Measurements from ENCODE around the gene PSMD2. TPM values are rescaled to one million over a fixed set of nuclear protein-coding genes. Genes with fewer than 3 reads are reported as not detected.

The PSMD2 gene
- total RNA-seq, 3 donors from 2014 or later (not counting 1 experiment from before 2014, with no cell fraction given), result 218 to 237 (median 231) TPM

DNA sequence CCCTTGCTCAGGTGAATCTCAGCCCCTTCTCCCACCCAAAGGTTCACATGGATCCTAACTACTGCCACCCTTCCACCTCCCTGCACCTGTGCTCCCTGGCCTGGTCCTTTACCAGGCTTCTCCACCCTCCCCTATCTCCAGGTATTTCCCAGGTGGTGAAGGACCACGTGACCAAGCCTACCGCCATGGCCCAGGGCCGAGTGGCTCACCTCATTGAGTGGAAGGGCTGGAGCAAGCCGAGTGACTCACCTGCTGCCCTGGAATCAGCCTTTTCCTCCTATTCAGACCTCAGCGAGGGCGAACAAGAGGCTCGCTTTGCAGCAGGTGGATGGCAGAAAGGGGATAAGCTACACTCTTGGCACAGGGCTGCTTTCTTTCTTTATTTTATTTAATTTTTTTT lies 42.9 kb downstream of the PSMD2 start:
- TF ChIP-seq, protein P1, sequence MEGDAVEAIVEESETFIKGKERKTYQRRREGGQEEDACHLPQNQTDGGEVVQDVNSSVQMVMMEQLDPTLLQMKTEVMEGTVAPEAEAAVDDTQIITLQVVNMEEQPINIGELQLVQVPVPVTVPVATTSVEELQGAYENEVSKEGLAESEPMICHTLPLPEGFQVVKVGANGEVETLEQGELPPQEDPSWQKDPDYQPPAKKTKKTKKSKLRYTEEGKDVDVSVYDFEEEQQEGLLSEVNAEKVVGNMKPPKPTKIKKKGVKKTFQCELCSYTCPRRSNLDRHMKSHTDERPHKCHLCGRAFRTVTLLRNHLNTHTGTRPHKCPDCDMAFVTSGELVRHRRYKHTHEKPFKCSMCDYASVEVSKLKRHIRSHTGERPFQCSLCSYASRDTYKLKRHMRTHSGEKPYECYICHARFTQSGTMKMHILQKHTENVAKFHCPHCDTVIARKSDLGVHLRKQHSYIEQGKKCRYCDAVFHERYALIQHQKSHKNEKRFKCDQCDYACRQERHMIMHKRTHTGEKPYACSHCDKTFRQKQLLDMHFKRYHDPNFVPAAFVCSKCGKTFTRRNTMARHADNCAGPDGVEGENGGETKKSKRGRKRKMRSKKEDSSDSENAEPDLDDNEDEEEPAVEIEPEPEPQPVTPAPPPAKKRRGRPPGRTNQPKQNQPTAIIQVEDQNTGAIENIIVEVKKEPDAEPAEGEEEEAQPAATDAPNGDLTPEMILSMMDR (IDR thresholded peaks at IDR 0.05), result no peak
- peaks cover 5% of the 10 kb centered on the region for H3K36me3 ChIP-seq (ENCODE audit: control insufficient read depth, insufficient read depth, low read length)
- peaks cover 8% of the 10 kb centered on the region for H3K4me1 ChIP-seq (ENCODE audit: control insufficient read depth, insufficient read depth, low read length)
- DNase-seq (no peak), ATAC-seq (no peak)
- H3K4me1 Mint-ChIP-seq, result peaks cover 10 to 23% of the 10 kb centered on the region in 2 donors
- H3K27ac ChIP-seq (ENCODE audit: low read length), result no peak overlapping the region
- peaks cover 0 to 7% of the 10 kb centered on the region in 2 donors for H3K27me3 Mint-ChIP-seq (ENCODE audit: low read depth in 2 of 2)
- no peaks in the 10 kb centered on the region for H3K9me3 ChIP-seq (ENCODE audit: control insufficient read depth, insufficient read depth, low read length)
- intact Hi-C loops (cut with micrococcal nuclease), result no loop called here
- no peak overlapping the region for H3K27ac Mint-ChIP-seq
- H3K4me3 Mint-ChIP-seq, result no peak overlapping the region
- no peaks in the 10 kb centered on the region for H3K9me3 Mint-ChIP-seq
- WGBS (ENCODE audit: insufficient coverage), result 95% methylated on average over 7 of the region's 7 CpGs
- H3K36me3 Mint-ChIP-seq, result no peaks in the 10 kb centered on the region
- H3K4me3 ChIP-seq (ENCODE audit: low read length), result no peak overlapping the region
- H3K27me3 ChIP-seq (ENCODE audit: control insufficient read depth, insufficient read depth, low read length), result no peaks in the 10 kb centered on the region

DNA sequence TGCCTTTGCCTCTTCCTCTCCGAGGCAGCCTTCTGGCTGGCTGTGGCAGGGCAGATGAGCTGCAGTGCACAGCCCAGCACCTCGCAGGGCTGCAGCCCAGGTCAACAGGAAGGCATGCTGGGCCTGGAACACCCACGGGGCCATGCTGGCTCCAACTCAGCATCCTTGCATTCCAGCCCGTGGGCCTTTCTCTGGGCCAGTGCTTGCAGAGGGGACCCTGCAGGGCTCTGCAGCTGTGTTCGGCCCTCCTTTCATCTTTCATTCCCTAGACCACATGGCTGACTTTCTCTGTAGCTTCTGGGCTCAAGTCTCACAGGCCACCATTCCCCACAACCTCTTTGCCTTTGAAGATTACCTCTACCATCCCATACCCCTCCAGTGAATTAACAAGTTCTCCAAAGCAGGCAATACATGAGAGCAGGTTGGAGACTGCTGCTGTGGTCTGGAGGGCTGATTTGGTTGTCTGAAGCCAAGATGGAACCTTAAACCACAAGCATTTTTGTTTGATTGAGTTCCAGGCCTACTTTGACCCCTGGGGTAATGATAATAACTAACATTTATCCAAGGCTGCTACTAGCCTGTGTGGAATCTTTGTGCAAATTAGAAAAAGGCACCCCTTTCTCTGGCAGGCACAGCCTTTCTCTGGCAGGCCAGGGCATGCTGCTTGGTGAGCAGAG lies 44.3 kb downstream of the PSMD2 start:
- no peak overlapping the region for H3K4me3 Mint-ChIP-seq
- intact Hi-C loops (cut with micrococcal nuclease), result no loop called here
- Histone ChIP-seq H3K27me3 (ENCODE audit: control insufficient read depth, insufficient read depth, low read length) (no peaks in the 10 kb centered on the region), H3K36me3 (ENCODE audit: control insufficient read depth, insufficient read depth, low read length) (peaks cover 5% of the 10 kb centered on the region), H3K4me1 (ENCODE audit: control insufficient read depth, insufficient read depth, low read length) (peaks cover 1% of the 10 kb centered on the region), H3K9me3 (ENCODE audit: control insufficient read depth, insufficient read depth, low read length) (no peaks in the 10 kb centered on the region), H3K27ac (ENCODE audit: low read length) (no peak overlapping the region), H3K4me3 (ENCODE audit: low read length) (no peak overlapping the region)
- TF ChIP-seq, protein P1 (IDR thresholded peaks at IDR 0.05), result no peak
- no peaks in the 10 kb centered on the region for H3K27me3 Mint-ChIP-seq (ENCODE audit: low read depth in 2 of 2)
- WGBS (ENCODE audit: insufficient coverage), result 85% methylated on average over 5 of the region's 5 CpGs
- H3K9me3 Mint-ChIP-seq, result no peaks in the 10 kb centered on the region
- H3K27ac Mint-ChIP-seq, result no peak overlapping the region
- no peaks in the 10 kb centered on the region for H3K36me3 Mint-ChIP-seq
- no peak for DNase-seq
- peaks cover 0 to 12% of the 10 kb centered on the region in 2 donors for H3K4me1 Mint-ChIP-seq
- ATAC-seq, result no peak

DNA sequence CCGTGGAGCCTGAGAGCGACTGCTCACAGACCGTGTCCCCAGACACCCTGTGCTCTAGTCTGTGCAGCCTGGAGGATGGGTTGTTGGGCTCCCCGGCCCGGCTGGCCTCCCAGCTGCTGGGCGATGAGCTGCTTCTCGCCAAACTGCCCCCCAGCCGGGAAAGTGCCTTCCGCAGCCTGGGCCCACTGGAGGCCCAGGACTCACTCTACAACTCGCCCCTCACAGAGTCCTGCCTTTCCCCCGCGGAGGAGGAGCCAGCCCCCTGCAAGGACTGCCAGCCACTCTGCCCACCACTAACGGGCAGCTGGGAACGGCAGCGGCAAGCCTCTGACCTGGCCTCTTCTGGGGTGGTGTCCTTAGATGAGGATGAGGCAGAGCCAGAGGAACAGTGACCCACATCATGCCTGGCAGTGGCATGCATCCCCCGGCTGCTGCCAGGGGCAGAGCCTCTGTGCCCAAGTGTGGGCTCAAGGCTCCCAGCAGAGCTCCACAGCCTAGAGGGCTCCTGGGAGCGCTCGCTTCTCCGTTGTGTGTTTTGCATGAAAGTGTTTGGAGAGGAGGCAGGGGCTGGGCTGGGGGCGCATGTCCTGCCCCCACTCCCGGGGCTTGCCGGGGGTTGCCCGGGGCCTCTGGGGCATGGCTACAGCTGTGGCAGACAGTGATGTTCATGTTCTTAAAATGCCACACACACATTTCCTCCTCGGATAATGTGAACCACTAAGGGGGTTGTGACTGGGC lies 45.7 kb downstream of the PSMD2 start:
- H3K4me1 ChIP-seq (ENCODE audit: control insufficient read depth, insufficient read depth, low read length), result no peaks in the 10 kb centered on the region
- no peaks in the 10 kb centered on the region for H3K27me3 Mint-ChIP-seq (ENCODE audit: low read depth in 2 of 2)
- H3K9me3 ChIP-seq (ENCODE audit: control insufficient read depth, insufficient read depth, low read length), result no peaks in the 10 kb centered on the region
- WGBS (ENCODE audit: insufficient coverage), result 95% methylated on average over 23 of the region's 24 CpGs
- no peaks in the 10 kb centered on the region for H3K9me3 Mint-ChIP-seq
- H3K36me3 Mint-ChIP-seq, result no peaks in the 10 kb centered on the region
- no peak overlapping the region for H3K27ac ChIP-seq (ENCODE audit: low read length)
- H3K27ac Mint-ChIP-seq, result no peak overlapping the region
- TF ChIP-seq, protein P1 (IDR thresholded peaks at IDR 0.05), result no peak
- no peak for ATAC-seq
- no peaks in the 10 kb centered on the region for H3K27me3 ChIP-seq (ENCODE audit: control insufficient read depth, insufficient read depth, low read length)
- H3K4me3 ChIP-seq (ENCODE audit: low read length), result no peak overlapping the region
- peaks cover 0 to 12% of the 10 kb centered on the region in 2 donors for H3K4me1 Mint-ChIP-seq
- no peak overlapping the region for H3K4me3 Mint-ChIP-seq
- no peak for DNase-seq
- intact Hi-C loops (cut with micrococcal nuclease), result no loop called here
- peaks cover 5% of the 10 kb centered on the region for H3K36me3 ChIP-seq (ENCODE audit: control insufficient read depth, insufficient read depth, low read length)

All from natural killer cell (primary cell).